Measurements from ENCODE around the gene ZDHHC22.

The ZDHHC22 gene

DNA sequence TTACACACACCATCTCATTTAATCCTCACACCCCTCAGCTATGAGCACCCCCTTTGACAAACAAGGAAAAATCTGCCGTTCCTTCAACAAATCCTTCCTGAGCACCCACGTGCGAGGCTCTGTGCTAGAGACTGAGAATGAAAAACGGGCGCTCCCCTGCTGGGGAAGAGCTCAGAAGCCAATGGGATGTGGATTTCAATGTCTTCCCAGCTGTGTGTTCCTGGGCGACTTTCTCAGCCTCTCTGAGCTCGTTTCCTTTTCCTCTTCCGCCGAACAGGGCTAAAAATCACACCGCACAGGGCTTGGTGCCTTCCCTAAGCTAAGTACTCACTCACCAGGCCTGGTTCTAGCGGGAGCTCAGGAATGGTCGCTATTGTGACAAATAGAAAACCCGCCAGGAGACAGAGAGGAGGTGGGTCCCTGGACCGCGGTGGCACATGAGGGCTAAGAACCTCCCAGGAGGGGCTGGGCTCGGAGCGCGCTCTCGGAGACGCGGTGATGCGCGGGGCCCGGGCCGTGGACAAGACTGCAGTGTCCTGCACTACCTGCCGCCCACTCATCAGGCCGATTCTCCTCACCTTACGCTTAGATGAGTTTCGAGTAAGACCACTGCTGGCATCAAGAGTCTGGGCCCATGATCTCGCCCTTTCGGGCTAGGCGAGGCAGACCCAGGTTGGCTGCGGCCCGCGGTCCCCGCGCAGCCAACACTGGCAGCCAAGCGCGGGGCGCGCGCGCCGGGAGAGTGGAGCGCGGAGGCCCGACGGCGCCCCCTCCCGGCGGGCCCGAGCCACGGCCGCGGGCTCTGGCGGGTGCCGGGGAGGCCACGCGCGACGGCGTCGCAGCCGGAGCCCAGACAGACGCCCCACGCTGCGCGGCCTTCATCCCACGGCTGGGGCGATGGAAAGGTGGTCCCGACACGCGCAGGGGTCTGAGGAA, 17.0 kb downstream of the ZDHHC22 start:
- peaks cover 5% of the 10 kb centered on the region for H3K36me3 ChIP-seq (ENCODE audit: control insufficient read depth, insufficient read depth, low read length, severe bottlenecking)
- H3K4me3 ChIP-seq (ENCODE audit: low read length) = peak overlapping the region; percentile 78
- peaks cover 50% of the 10 kb centered on the region for H3K27me3 ChIP-seq (replicated peaks; ENCODE audit: control insufficient read depth, insufficient read depth, low read length)
- no peaks in the 10 kb centered on the region for H3K9me3 ChIP-seq (ENCODE audit: control insufficient read depth, low read length)
- peak; percentile 78 for DNase-seq (ENCODE audit: low read depth)
- peaks cover 22% of the 10 kb centered on the region for H3K4me1 ChIP-seq (ENCODE audit: control insufficient read depth, insufficient read depth, low read length)
- H3K9ac ChIP-seq (ENCODE audit: low read length) = peak overlapping the region; percentile 32

DNA sequence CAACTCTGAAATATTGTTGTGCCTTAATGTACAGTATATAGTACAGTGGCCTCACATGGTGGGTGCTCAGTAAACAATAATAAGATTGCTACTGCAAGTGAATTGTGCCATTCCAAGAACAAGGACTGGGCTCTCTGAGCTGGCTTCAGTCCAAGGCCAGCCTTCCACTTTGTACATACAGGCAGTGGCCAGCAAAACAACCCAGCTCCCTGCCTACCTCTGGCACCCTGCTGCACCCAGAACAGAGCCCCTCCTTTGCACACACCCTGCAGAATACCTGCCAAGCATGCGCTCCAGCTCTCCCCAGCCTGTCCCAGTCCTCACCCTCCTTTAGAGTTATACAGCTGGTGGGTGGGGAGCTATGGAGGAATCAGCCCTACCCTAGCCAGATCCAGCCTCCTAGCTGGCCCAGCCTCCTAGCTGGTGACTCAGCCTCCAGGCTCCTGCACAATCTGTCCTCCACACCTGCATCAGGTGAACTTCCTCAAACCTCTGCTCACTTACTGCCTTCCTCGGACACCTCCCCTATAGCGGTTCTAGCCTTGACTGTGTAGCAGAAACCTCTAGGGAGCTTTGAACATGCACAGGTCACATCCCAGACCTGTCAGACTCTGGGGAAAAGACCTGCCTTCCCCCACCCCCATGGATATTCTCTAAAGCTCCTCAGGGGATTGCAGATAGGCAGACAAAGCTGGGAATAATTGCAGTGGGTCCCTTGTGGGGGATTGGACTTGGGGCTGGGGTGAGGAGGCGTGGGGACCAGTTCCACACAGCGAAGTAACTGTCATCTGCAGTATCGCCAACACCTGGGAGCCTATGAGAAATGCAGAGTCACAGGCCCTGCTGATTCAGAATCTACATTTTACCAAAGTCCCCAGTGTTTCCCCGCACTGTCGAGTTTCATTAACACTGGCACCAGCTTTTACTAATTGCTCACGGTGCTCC, 17.9 kb downstream of the ZDHHC22 start:
- Histone ChIP-seq H3K36me3 (ENCODE audit: control insufficient read depth, insufficient read depth, low read length, severe bottlenecking) (peaks cover 10% of the 10 kb centered on the region), H3K9ac (ENCODE audit: low read length) (no peak overlapping the region), H3K27me3 (replicated peaks; ENCODE audit: control insufficient read depth, insufficient read depth, low read length) (peaks cover 43% of the 10 kb centered on the region), H3K9me3 (ENCODE audit: control insufficient read depth, low read length) (no peaks in the 10 kb centered on the region), H3K4me3 (ENCODE audit: low read length) (no peak overlapping the region), H3K4me1 (ENCODE audit: control insufficient read depth, insufficient read depth, low read length) (peaks cover 22% of the 10 kb centered on the region)
- DNase-seq (ENCODE audit: low read depth) = no peak

DNA sequence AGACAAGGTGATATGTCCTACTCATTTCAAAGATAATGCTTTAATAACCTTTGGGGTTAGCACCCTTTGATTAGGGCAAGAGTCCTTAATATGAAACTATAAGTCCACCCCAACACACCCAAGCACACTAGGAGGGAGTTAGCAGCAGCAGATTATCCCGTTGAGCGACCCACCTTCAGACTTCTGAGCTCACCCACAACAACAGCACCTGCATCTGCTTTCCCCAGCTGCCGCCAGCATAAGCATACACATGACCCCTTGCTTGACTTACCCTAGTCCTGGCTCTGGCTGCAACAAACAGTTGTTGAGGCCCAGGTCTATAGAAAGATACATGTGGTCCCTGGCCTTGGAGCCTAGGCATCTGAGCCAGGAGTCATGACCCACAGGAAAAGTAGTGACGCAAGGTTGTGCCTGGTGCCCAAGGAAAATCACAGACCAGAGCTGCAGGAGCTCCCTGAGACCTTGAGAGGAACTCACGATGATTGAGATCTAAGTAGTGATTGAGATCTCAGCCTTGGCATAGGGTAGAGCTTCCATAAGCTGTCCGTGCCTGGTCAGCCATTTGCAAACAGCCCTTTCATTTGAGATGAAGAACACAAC, 19.0 kb downstream of the ZDHHC22 start:
- DNase-seq (ENCODE audit: low read depth) = no peak
- no peaks in the 10 kb centered on the region for H3K9me3 ChIP-seq (ENCODE audit: control insufficient read depth, low read length)
- H3K9ac ChIP-seq (ENCODE audit: low read length) = no peak overlapping the region
- H3K4me1 ChIP-seq (ENCODE audit: control insufficient read depth, insufficient read depth, low read length) = peaks cover 22% of the 10 kb centered on the region
- no peak overlapping the region for H3K4me3 ChIP-seq (ENCODE audit: low read length)
- peaks cover 34% of the 10 kb centered on the region for H3K27me3 ChIP-seq (replicated peaks; ENCODE audit: control insufficient read depth, insufficient read depth, low read length)
- H3K36me3 ChIP-seq (ENCODE audit: control insufficient read depth, insufficient read depth, low read length, severe bottlenecking) = peaks cover 12% of the 10 kb centered on the region

DNA sequence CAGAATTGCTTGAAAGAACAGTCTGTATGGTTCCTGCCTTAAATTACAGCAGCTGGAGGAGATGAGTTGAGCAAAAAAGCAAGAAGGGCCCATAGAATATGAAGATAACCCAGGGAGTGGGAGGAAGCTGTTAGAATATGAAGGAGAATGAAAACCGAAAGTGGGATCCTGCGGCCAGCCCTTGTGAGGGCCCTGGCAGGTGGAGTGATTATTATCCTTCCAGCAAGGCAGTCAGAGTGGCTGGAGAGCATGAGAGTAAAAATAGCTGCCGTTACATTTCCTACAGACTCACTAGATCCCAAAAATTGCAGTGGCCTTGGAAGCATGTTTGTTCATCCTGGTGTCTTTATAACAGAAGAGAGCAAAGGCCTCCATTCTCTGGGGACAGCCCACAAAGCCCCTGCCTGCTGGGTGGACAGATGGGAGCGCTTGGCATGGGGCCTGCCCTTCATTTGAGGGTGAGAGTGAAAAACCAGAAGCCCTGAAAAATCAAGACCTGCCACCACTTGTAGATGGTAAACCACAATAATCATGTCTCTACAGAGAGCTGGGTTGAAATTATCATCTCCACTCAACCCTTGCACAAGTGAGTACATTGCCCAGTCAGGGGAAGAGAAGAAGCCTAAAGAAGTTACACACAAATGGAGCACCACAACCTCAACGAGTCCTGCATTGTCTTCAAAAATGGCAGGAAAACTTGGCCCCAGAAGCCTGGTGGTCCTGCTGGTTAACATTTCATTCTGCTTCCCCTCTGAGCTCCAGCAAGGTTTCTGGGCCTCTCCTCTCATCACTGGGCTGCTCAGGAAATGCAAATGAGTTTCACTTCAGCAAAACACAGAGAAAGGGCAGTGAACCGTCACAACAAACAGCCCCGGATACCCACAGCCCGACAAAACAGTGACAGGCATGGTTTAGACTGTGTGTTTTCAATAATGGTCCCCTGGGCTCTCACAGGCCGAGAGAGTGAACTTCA, 20.5 kb downstream of the ZDHHC22 start:
- H3K27me3 ChIP-seq (replicated peaks; ENCODE audit: control insufficient read depth, insufficient read depth, low read length) = peaks cover 19% of the 10 kb centered on the region
- H3K9ac ChIP-seq (ENCODE audit: low read length) = no peak overlapping the region
- peaks cover 22% of the 10 kb centered on the region for H3K4me1 ChIP-seq (ENCODE audit: control insufficient read depth, insufficient read depth, low read length)
- H3K9me3 ChIP-seq (ENCODE audit: control insufficient read depth, low read length) = no peaks in the 10 kb centered on the region
- H3K4me3 ChIP-seq (ENCODE audit: low read length) = no peak overlapping the region
- no peak for DNase-seq (ENCODE audit: low read depth)
- peaks cover 22% of the 10 kb centered on the region for H3K36me3 ChIP-seq (ENCODE audit: control insufficient read depth, insufficient read depth, low read length, severe bottlenecking)

DNA sequence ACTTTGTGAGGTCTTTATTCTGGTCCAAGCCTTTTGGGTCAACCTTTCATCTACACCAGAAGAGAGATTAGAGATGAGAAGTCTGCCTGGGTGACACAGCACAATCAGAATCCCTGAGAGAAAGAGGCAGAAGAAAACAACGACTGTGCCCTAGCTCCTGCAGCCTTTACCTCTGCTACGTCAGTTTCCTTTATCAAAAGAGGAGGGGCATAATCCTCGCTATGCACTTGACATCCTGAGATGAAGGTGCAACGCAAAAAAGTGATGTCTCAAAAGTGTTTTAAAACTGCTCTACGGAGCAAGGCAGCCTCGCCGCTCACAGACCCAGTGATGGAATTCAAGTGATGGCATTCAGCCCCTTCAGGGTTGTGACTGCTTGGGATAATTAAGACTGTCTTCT, 21.7 kb downstream of the ZDHHC22 start:
- H3K4me3 ChIP-seq (ENCODE audit: low read length) = no peak overlapping the region
- peaks cover 28% of the 10 kb centered on the region for H3K36me3 ChIP-seq (ENCODE audit: control insufficient read depth, insufficient read depth, low read length, severe bottlenecking)
- H3K27me3 ChIP-seq (replicated peaks; ENCODE audit: control insufficient read depth, insufficient read depth, low read length) = peaks cover 9% of the 10 kb centered on the region
- DNase-seq (ENCODE audit: low read depth) = no peak
- H3K9ac ChIP-seq (ENCODE audit: low read length) = no peak overlapping the region
- peaks cover 22% of the 10 kb centered on the region for H3K4me1 ChIP-seq (ENCODE audit: control insufficient read depth, insufficient read depth, low read length)
- no peaks in the 10 kb centered on the region for H3K9me3 ChIP-seq (ENCODE audit: control insufficient read depth, low read length)

DNA sequence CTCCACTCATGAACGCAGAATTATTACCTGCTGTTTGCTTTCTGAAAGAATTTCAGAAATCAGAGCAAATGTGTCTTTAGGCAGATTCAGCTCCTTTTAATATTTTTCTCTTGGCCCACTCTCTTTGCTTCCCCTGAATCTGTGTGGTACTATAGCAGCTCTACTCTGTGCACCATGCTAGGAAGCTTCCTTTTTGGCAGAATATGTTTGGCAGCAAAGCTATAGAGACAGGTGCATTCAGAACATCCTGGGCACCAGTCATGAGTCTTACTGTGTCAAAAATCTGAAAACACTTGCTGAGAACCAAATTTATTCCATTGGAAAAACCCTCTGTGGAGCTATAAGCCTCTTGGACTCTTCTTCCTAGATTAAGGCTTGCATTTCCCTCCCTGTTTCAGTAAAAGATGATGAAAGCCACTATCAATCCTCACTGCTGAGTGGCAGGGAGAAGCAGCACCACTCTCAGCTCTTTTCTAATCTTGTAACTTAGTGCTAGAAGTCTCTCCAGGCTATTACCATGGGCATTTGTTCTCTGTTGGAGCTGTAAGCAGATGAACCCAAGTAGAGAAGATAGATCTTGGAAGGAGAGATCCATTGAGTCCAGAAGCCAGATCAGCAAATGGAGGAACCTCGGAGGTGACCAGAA, 25.3 kb downstream of the ZDHHC22 start:
- Histone ChIP-seq H3K9me3 (ENCODE audit: control insufficient read depth, low read length) (no peaks in the 10 kb centered on the region), H3K9ac (ENCODE audit: low read length) (no peak overlapping the region), H3K36me3 (ENCODE audit: control insufficient read depth, insufficient read depth, low read length, severe bottlenecking) (peaks cover 55% of the 10 kb centered on the region), H3K4me3 (ENCODE audit: low read length) (no peak overlapping the region), H3K27me3 (replicated peaks; ENCODE audit: control insufficient read depth, insufficient read depth, low read length) (no peaks in the 10 kb centered on the region), H3K4me1 (ENCODE audit: control insufficient read depth, insufficient read depth, low read length) (no peaks in the 10 kb centered on the region)
- no peak for DNase-seq (ENCODE audit: low read depth)

DNA sequence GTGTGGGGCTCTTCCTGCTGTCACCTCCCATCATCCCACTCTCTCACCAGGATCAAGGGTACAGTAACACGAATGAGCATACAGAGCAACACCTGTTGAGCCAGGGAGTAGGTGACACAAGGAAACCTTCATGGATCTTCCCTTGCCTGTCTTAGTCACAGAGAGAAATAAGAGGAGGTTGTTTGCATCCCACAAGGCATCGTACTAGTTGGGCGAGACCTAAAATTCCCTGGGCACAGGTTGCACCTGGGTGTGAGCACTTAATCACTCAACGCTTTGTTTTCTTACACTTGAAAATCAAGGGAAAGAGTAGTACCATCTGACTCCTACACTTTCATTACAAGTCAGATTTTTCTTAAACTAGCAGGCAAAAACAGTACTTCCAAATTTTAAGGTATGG, 27.0 kb downstream of the ZDHHC22 start:
- no peaks in the 10 kb centered on the region for H3K27me3 ChIP-seq (replicated peaks; ENCODE audit: control insufficient read depth, insufficient read depth, low read length)
- DNase-seq (ENCODE audit: low read depth) = no peak
- H3K4me3 ChIP-seq (ENCODE audit: low read length) = no peak overlapping the region
- no peaks in the 10 kb centered on the region for H3K9me3 ChIP-seq (ENCODE audit: control insufficient read depth, low read length)
- H3K9ac ChIP-seq (ENCODE audit: low read length) = no peak overlapping the region
- H3K4me1 ChIP-seq (ENCODE audit: control insufficient read depth, insufficient read depth, low read length) = peaks cover 7% of the 10 kb centered on the region
- peaks cover 58% of the 10 kb centered on the region for H3K36me3 ChIP-seq (ENCODE audit: control insufficient read depth, insufficient read depth, low read length, severe bottlenecking)

DNA sequence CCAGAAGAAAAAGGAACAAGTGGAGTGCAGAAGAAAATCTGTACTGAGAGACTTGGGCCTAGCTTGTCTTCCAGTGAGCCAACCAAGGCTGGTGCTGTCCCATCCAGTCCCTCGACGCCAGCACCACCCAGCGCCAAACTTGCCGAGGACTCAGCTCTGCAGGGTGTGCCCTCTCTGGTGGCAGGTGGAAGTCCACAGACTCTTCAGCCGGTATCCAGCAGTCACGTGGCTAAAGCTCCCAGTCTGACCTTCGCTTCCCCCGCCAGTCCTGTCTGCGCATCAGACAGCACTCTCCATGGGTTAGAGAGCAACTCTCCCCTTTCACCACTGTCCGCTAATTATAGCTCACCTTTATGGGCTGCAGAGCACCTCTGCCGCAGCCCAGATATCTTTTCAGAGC, 27.9 kb downstream of the ZDHHC22 start:
- H3K4me3 ChIP-seq (ENCODE audit: low read length) = no peak overlapping the region
- H3K36me3 ChIP-seq (ENCODE audit: control insufficient read depth, insufficient read depth, low read length, severe bottlenecking) = peaks cover 61% of the 10 kb centered on the region
- no peak for DNase-seq (ENCODE audit: low read depth)

DNA sequence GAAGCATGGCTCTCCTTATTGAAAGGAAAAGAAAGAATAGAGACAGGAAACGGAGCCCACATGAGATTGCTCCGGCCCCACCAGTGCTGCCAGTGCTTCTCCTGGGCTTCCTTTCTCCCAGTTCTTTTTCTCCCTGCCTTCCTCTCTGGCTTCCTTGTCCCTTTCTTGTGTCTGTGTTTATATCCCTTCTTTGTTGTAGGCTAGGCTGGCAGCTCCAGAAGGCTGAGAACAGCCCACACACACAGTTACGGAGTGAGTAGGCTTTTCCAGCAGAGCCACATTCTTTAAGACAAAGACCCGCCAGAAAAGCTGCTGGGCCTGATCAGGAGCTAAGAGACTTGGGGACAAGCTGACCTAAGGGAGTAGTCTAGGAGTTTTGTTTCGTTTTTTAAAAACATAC, 30.6 kb downstream of the ZDHHC22 start:
- no peak for DNase-seq (ENCODE audit: low read depth)
- H3K4me1 ChIP-seq (ENCODE audit: control insufficient read depth, insufficient read depth, low read length) = peaks cover 19% of the 10 kb centered on the region
- no peaks in the 10 kb centered on the region for H3K27me3 ChIP-seq (replicated peaks; ENCODE audit: control insufficient read depth, insufficient read depth, low read length)
- H3K9me3 ChIP-seq (ENCODE audit: control insufficient read depth, low read length) = no peaks in the 10 kb centered on the region
- H3K4me3 ChIP-seq (ENCODE audit: low read length) = peak overlapping the region; percentile 16
- H3K9ac ChIP-seq (ENCODE audit: low read length) = peak overlapping the region; percentile 43
- H3K36me3 ChIP-seq (ENCODE audit: control insufficient read depth, insufficient read depth, low read length, severe bottlenecking) = peaks cover 72% of the 10 kb centered on the region

More for the DNA sequence above, 27.9 kb downstream of the ZDHHC22 start:
- Histone ChIP-seq H3K9me3 (ENCODE audit: control insufficient read depth, low read length) (no peaks in the 10 kb centered on the region), H3K27me3 (replicated peaks; ENCODE audit: control insufficient read depth, insufficient read depth, low read length) (no peaks in the 10 kb centered on the region), H3K9ac (ENCODE audit: low read length) (no peak overlapping the region), H3K4me1 (ENCODE audit: control insufficient read depth, insufficient read depth, low read length) (peaks cover 7% of the 10 kb centered on the region)

DNA sequence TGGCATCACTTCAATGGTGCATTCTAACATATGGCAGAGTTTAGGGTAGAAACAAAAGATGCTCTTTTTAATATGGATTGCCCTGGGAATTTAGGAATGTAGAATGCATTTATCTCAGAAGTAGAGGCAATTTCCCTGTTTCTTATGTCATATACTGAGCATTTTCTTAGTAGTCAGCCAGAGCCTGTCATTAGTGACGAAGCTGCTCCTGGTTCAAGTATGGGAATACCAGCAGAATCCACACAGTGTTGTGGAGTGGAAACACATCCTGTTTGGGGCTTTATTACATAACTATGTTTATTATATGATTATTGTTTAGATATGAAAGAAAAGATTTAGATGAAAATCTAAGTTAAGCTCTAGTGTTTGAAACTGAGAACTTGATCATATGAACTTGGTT, 31.3 kb downstream of the ZDHHC22 start:
- H3K9me3 ChIP-seq (ENCODE audit: control insufficient read depth, low read length) = no peaks in the 10 kb centered on the region
- DNase-seq (ENCODE audit: low read depth) = no peak
- no peaks in the 10 kb centered on the region for H3K27me3 ChIP-seq (replicated peaks; ENCODE audit: control insufficient read depth, insufficient read depth, low read length)
- H3K36me3 ChIP-seq (ENCODE audit: control insufficient read depth, insufficient read depth, low read length, severe bottlenecking) = peaks cover 74% of the 10 kb centered on the region
- no peak overlapping the region for H3K9ac ChIP-seq (ENCODE audit: low read length)
- H3K4me1 ChIP-seq (ENCODE audit: control insufficient read depth, insufficient read depth, low read length) = peaks cover 19% of the 10 kb centered on the region
- no peak overlapping the region for H3K4me3 ChIP-seq (ENCODE audit: low read length)
